HepG2 (cell line): ENCODE results near the gene CARMIL3. TPM values are rescaled to one million over a fixed set of nuclear protein-coding genes. Genes with fewer than 3 reads are reported as not detected.
A peak's percentile ranks its signal among the peaks of the same experiment; 100 is the strongest.

Experiments used
- EEA1 ChIP-seq: sonication (generic); formaldehyde crosslinking; IDR thresholded peaks from 2 replicates; pipeline ENCODE4 v1.5.1; 2020; ENCODE audit warnings: mild to moderate bottlenecking, missing genetic modification reagents, borderline replicate concordance
- FOXJ3 ChIP-seq: sonication (generic); formaldehyde crosslinking; IDR thresholded peaks from 2 replicates; pipeline ENCODE4 v1.4.0; 2020; ENCODE audit warnings: missing genetic modification reagents, mild to moderate bottlenecking, borderline replicate concordance
- KMT2A ChIP-seq: sonication (generic); formaldehyde crosslinking; IDR thresholded peaks from 2 replicates; pipeline ENCODE4 v1.4.0; 2020; ENCODE audit warnings: missing genetic modification reagents
- MED1 ChIP-seq: sonication (generic); formaldehyde crosslinking; IDR thresholded peaks from 2 replicates; pipeline ENCODE4 v1.4.0; 2020; ENCODE audit warnings: missing genetic modification reagents
- SUZ12 ChIP-seq: fragments of 150-350 bp; IDR thresholded peaks from 2 replicates; pipeline ENCODE4 v1.6.1; 2014; ENCODE audit warnings: low read depth, low read length
- TBX3 ChIP-seq: fragments of 450-650 bp; IDR thresholded peaks from 2 replicates; pipeline ENCODE4 v1.6.1; 2017; ENCODE audit warnings: antibody characterized with exemption, mild to moderate bottlenecking, inconsistent platforms, borderline replicate concordance
- ZBTB7B ChIP-seq: sonication (generic); formaldehyde crosslinking; IDR thresholded peaks from 2 replicates; pipeline ENCODE4 v1.4.0; 2020; ENCODE audit warnings: missing genetic modification reagents
- ZBTB8A ChIP-seq: sonication (generic); formaldehyde crosslinking; IDR thresholded peaks from 2 replicates; pipeline ENCODE4 v1.4.0; 2020; ENCODE audit warnings: mild to moderate bottlenecking, low read depth, missing genetic modification reagents, borderline replicate concordance
- ZIK1 ChIP-seq: sonication (generic); formaldehyde crosslinking; IDR thresholded peaks from 2 replicates; pipeline ENCODE4 v1.5.0; 2020; ENCODE audit warnings: mild to moderate bottlenecking, low read depth, missing genetic modification reagents, borderline replicate concordance
- ZNF430 ChIP-seq: sonication (generic); formaldehyde crosslinking; IDR thresholded peaks from 2 replicates; pipeline ENCODE4 v1.9.0; 2021; ENCODE audit warnings: mild to moderate bottlenecking, missing genetic modification reagents
- ZNF543 ChIP-seq: sonication (generic); formaldehyde crosslinking; IDR thresholded peaks from 2 replicates; pipeline ENCODE4 v1.4.0; 2020; ENCODE audit warnings: mild to moderate bottlenecking, missing genetic modification reagents
- polyA plus RNA-seq, 8 experiments: library from polyadenylated mRNA; depleted of rRNA in 3 of 8; stranded (reverse) in 7 of 8; unstranded in 1 of 8; fragments of >200 nt; fragmentation: Illumina TruSeq in 4 of 8; extraction: Trizol in 4 of 8; gene quantifications; 2 replicates each; pipeline versions ENCODE4 v1.2.1 to v1.2.3, GENCODE V29; 2011 to 2016; ENCODE audit warnings: low read depth in 4 of 8, missing spikeins in 1 of 8, mixed read lengths in 1 of 8; ENCODE audit not compliant: insufficient read depth in 1 of 8
- total RNA-seq, 5 experiments: library from RNA; depleted of rRNA; stranded (reverse); fragments of >200 nt; fragmentation: Illumina TruSeq; extraction: Trizol; gene quantifications; 2 replicates each; pipeline ENCODE4 v1.2.3, GENCODE V29; 2016; ENCODE audit warnings: low read depth in 1 of 5
- TF ChIP-seq, protein P1 (sequence below): sonication (generic); formaldehyde crosslinking; IDR thresholded peaks from 2 replicates; pipeline ENCODE4; 2020; ENCODE audit warnings: missing genetic modification reagents, mild to moderate bottlenecking, borderline replicate concordance
- TF ChIP-seq, protein P2 (sequence below): sonication (generic); formaldehyde crosslinking; IDR thresholded peaks from 2 replicates; pipeline ENCODE4 v1.8.0; 2022; ENCODE audit warnings: mild to moderate bottlenecking, missing genetic modification reagents, moderate library complexity
- TF ChIP-seq, protein P3 (sequence below): IDR thresholded peaks from 2 replicates; pipeline ENCODE4 v1.6.1; 2016; ENCODE audit warnings: low read depth, missing genetic modification reagents, missing compliant biosample characterization
- TF ChIP-seq, protein P4 (sequence below): IDR thresholded peaks from 2 replicates; pipeline ENCODE4 v1.6.1; 2018; ENCODE audit warnings: missing genetic modification reagents
- TF ChIP-seq, protein P5 (sequence below): sonication (generic); formaldehyde crosslinking; IDR thresholded peaks from 2 replicates; pipeline ENCODE4 v1.8.0; 2022; ENCODE audit warnings: missing genetic modification reagents, low read depth, mild to moderate bottlenecking, borderline replicate concordance

Gene CARMIL3
- total and polyA plus RNA-seq, 2 of the 13 experiments (the other 11 are each of a cell fraction or from before 2014, with no cell fraction given) = 0.27 to 0.55 TPM

DNA sequence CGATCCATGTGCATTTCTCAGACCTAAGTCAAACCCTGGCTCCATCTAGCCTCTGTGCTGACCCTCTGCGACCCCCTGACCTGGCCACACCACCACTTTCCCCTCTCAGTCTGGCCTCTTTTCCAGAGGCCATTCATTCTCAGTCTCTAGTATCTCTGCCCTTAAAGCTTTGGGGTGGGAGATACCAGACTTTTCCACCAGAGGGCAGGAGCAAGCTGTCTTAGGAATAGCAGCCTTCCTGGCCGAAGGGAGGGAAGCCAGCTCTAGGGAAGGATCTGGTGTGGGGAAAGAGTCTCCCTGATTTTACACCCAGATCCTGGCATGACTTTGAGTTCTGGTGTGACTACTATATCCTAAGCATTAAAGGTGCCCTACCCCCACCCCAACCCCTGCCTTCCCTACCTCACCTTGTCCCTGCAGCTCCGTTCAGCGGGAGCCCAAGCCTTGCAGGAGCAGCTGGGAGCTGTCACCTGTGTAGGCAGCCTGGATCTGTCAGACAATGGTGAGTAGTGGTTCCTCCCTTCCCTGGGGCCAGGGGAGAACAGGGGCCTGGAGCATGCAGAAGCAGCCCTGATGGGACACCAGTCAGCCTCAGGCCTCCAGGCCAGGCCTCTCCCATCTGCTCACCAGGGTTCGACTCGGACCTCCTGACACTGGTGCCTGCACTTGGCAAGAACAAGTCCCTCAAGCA, 6.6 kb downstream of the CARMIL3 start (continued):
- TF ChIP-seq, protein P1, sequence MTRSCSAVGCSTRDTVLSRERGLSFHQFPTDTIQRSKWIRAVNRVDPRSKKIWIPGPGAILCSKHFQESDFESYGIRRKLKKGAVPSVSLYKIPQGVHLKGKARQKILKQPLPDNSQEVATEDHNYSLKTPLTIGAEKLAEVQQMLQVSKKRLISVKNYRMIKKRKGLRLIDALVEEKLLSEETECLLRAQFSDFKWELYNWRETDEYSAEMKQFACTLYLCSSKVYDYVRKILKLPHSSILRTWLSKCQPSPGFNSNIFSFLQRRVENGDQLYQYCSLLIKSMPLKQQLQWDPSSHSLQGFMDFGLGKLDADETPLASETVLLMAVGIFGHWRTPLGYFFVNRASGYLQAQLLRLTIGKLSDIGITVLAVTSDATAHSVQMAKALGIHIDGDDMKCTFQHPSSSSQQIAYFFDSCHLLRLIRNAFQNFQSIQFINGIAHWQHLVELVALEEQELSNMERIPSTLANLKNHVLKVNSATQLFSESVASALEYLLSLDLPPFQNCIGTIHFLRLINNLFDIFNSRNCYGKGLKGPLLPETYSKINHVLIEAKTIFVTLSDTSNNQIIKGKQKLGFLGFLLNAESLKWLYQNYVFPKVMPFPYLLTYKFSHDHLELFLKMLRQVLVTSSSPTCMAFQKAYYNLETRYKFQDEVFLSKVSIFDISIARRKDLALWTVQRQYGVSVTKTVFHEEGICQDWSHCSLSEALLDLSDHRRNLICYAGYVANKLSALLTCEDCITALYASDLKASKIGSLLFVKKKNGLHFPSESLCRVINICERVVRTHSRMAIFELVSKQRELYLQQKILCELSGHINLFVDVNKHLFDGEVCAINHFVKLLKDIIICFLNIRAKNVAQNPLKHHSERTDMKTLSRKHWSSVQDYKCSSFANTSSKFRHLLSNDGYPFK = peak; percentile 54; the same call in 1 of the 2 replicates
- TF ChIP-seq ZBTB7B (CRISPR knock-in tag) (peak; percentile 67), ZNF430 (CRISPR knock-in tag) (no peak; the same call in 1 of the 2 replicates), KMT2A (CRISPR knock-in tag) (peak; percentile 44), SUZ12 (no peak), MED1 (no peak), ZIK1 (CRISPR knock-in tag) (0 out of 2 replicates have a peak, but pooled peaks have one; percentile 38), TBX3 (no peak), ZBTB8A (CRISPR knock-in tag) (no peak), EEA1 (peak; percentile 13; the same call in 1 of the 2 replicates), ZNF543 (peak; percentile 95; the same call in 1 of the 2 replicates), FOXJ3 (CRISPR knock-in tag) (no peak)
- TF ChIP-seq, protein P2, sequence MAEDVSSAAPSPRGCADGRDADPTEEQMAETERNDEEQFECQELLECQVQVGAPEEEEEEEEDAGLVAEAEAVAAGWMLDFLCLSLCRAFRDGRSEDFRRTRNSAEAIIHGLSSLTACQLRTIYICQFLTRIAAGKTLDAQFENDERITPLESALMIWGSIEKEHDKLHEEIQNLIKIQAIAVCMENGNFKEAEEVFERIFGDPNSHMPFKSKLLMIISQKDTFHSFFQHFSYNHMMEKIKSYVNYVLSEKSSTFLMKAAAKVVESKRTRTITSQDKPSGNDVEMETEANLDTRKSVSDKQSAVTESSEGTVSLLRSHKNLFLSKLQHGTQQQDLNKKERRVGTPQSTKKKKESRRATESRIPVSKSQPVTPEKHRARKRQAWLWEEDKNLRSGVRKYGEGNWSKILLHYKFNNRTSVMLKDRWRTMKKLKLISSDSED (CRISPR knock-in tag) = no peak
- TF ChIP-seq, protein P3, sequence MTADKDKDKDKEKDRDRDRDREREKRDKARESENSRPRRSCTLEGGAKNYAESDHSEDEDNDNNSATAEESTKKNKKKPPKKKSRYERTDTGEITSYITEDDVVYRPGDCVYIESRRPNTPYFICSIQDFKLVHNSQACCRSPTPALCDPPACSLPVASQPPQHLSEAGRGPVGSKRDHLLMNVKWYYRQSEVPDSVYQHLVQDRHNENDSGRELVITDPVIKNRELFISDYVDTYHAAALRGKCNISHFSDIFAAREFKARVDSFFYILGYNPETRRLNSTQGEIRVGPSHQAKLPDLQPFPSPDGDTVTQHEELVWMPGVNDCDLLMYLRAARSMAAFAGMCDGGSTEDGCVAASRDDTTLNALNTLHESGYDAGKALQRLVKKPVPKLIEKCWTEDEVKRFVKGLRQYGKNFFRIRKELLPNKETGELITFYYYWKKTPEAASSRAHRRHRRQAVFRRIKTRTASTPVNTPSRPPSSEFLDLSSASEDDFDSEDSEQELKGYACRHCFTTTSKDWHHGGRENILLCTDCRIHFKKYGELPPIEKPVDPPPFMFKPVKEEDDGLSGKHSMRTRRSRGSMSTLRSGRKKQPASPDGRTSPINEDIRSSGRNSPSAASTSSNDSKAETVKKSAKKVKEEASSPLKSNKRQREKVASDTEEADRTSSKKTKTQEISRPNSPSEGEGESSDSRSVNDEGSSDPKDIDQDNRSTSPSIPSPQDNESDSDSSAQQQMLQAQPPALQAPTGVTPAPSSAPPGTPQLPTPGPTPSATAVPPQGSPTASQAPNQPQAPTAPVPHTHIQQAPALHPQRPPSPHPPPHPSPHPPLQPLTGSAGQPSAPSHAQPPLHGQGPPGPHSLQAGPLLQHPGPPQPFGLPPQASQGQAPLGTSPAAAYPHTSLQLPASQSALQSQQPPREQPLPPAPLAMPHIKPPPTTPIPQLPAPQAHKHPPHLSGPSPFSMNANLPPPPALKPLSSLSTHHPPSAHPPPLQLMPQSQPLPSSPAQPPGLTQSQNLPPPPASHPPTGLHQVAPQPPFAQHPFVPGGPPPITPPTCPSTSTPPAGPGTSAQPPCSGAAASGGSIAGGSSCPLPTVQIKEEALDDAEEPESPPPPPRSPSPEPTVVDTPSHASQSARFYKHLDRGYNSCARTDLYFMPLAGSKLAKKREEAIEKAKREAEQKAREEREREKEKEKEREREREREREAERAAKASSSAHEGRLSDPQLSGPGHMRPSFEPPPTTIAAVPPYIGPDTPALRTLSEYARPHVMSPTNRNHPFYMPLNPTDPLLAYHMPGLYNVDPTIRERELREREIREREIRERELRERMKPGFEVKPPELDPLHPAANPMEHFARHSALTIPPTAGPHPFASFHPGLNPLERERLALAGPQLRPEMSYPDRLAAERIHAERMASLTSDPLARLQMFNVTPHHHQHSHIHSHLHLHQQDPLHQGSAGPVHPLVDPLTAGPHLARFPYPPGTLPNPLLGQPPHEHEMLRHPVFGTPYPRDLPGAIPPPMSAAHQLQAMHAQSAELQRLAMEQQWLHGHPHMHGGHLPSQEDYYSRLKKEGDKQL (CRISPR knock-in tag) = no peak
- TF ChIP-seq, protein P4, sequence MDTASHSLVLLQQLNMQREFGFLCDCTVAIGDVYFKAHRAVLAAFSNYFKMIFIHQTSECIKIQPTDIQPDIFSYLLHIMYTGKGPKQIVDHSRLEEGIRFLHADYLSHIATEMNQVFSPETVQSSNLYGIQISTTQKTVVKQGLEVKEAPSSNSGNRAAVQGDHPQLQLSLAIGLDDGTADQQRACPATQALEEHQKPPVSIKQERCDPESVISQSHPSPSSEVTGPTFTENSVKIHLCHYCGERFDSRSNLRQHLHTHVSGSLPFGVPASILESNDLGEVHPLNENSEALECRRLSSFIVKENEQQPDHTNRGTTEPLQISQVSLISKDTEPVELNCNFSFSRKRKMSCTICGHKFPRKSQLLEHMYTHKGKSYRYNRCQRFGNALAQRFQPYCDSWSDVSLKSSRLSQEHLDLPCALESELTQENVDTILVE (CRISPR knock-in tag) = peak; percentile 71; the same call in 1 of the 2 replicates
- TF ChIP-seq, protein P5, sequence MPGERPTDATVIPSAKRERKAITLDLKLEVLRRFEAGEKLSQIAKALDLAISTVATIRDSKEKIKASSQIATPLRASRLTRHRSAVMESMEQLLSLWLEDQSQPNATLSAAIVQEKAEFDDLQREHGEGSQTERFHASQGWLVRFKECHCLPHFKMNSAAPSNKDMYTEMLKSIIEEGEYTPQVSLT (CRISPR knock-in tag) = 0 out of 2 replicates have a peak, but pooled peaks have one; percentile 19
